KG1 (cell line): Measurements from ENCODE around the gene GPT2.
"Not testable (repeated sequence)": the region's sequence is repeated elsewhere in the genome, so short reads cannot be mapped to it uniquely, and the experiment has no call there.

Source experiments
- DNase-seq: peaks from one replicate; lab custom pipeline; 2025; lab: John Stamatoyannopoulos, UW

The GPT2 gene

GRCh38 chr16:46862555-46863447 lies 21.4 kb upstream of the GPT2 start:
- DNase-seq = no peak

- DNase-seq = no peak
These were observed 17.9 kb upstream of the GPT2 start for GRCh38 chr16:46866286-46866685.

GRCh38 chr16:46867486-46867885 lies 16.7 kb upstream of the GPT2 start:
- DNase-seq = not testable (repeated sequence)

- DNase-seq = not testable (repeated sequence)
These were observed 15.3 kb upstream of the GPT2 start for GRCh38 chr16:46868891-46869290.

GRCh38 chr16:46871597-46871996 lies 12.6 kb upstream of the GPT2 start:
- DNase-seq = no peak

GRCh38 chr16:46873201-46873600 lies 11.0 kb upstream of the GPT2 start:
- DNase-seq = no peak

GRCh38 chr16:46875243-46875642 lies 8.9 kb upstream of the GPT2 start:
- no peak for DNase-seq

- DNase-seq = no peak
These were observed 1.7 kb upstream of the GPT2 start for GRCh38 chr16:46882304-46882939.

GRCh38 chr16:46882940-46883307 lies 1.2 kb upstream of the GPT2 start:
- no peak for DNase-seq

GRCh38 chr16:46883353-46883689 lies 841 bp upstream of the GPT2 start:
- no peak for DNase-seq

GRCh38 chr16:46884513-46885293 lies 541 bp downstream of the GPT2 start:
- no peak for DNase-seq

- no peak for DNase-seq
These were observed 2.0 kb downstream of the GPT2 start for GRCh38 chr16:46885960-46886763.

GRCh38 chr16:46886764-46887523 lies 2.8 kb downstream of the GPT2 start:
- no peak for DNase-seq

- DNase-seq = no peak
These were observed 3.3 kb downstream of the GPT2 start for GRCh38 chr16:46887524-46887854.

- DNase-seq = no peak
These were observed 5.2 kb downstream of the GPT2 start for GRCh38 chr16:46889245-46889941.

GRCh38 chr16:46889942-46890300 lies 5.8 kb downstream of the GPT2 start:
- no peak for DNase-seq

GRCh38 chr16:46891910-46892309 lies 7.7 kb downstream of the GPT2 start:
- DNase-seq = no peak

GRCh38 chr16:46894036-46894672 lies 10.0 kb downstream of the GPT2 start:
- DNase-seq = no peak

- no peak for DNase-seq
These were observed 11.5 kb downstream of the GPT2 start for GRCh38 chr16:46895399-46896313.
